Motor neuron (in vitro differentiated cells): ENCODE data around the gene GREM2. TPM values are rescaled to one million over a fixed set of nuclear protein-coding genes. Genes with fewer than 3 reads are reported as not detected.
A peak's percentile ranks its signal among the peaks of the same experiment; 100 is the strongest.

Experiments
- ATAC-seq, 8 experiments: fragments of 200-7000 bp; cut with Tn5 transposase; replicated peaks in 6 of 8; 2 replicates each; pipeline ENCODE4 v1.8.0; 2021; ENCODE audit warnings: mild to moderate bottlenecking in 8 of 8, moderate library complexity in 8 of 8
- H3K27ac ChIP-seq, 2 donors: fragments of 250-450 bp; sonication (Bioruptor Pico); 2 replicates each; pipeline ENCODE4 v1.9.0; 2021; ENCODE audit warnings: antibody characterized with exemption in 2 of 2, mild to moderate bottlenecking in 2 of 2, moderate library complexity in 1 of 2
- H3K4me1 ChIP-seq, 2 donors: fragments of 250-450 bp; sonication (Bioruptor Pico); replicated peaks in 1 of 2; 2 replicates each; pipeline ENCODE4 v1.6.1; 2021; ENCODE audit warnings: antibody characterized with exemption in 2 of 2, mild to moderate bottlenecking in 2 of 2, moderate library complexity in 1 of 2
- H3K4me3 ChIP-seq, 5 donors: fragments of 250-450 bp; sonication (Bioruptor Pico); 2 replicates each; pipeline ENCODE4 v1.9.0; 2021; ENCODE audit warnings: antibody characterized with exemption in 5 of 5, mild to moderate bottlenecking in 5 of 5, moderate library complexity in 4 of 5
- WGBS, 10 experiments: fragments of 450-650 bp; shearing (Covaris generic); methylation state at CpG; one replicate each; pipeline ENCODE4 v1.0.0; 2022; 5-methylcytosine and 5-hydroxymethylcytosine counted together
- in situ Hi-C, 9 experiments: fragments of 400-800 bp; cut with MboI; loops; one replicate each; pipeline ENCODE4 v1.15.0; 2021; ENCODE audit warnings: low sequenced_read_pairs in 9 of 9, low pct_unique_long_range_greater_than_20kb in 2 of 9; ENCODE audit not compliant: unreplicated experiment in 9 of 9
- total RNA-seq, 8 experiments: library from RNA; unstranded; fragments of 300-600 nt; gene quantifications; 2 replicates each; pipeline versions ENCODE4 v1.2.3 to v1.2.4, GENCODE V29; 2022

Gene GREM2
- total RNA-seq, 8 experiments from 2014 or later, result 0.10 to 13.9 (median 2.0) TPM; not detected in 1

DNA sequence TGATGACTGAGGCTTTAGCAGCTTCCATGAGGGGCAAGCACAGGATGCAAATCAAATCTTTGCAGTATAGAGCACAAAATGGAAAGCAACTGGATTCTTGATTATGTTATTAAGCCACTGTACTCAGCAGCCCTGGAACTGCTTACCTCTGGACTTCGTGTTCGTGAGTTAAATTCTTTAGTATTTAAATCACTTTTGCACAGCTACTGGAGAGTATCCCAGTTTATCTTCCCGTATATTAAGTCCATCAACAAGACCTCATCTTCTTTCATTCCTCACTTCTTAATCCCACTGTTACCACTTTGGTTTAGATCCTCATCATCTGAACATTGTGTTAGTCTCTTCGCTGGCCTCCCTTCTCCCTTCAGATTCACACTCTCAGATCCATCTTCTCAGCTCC lies 108.9 kb downstream of the GREM2 start:
- 31 to 100% (median 85%) methylated on average over 1 to 4 of the region's 4 CpGs; no CpG with 5 or more reads in 1 of the 10 experiments for WGBS, 10 experiments

DNA sequence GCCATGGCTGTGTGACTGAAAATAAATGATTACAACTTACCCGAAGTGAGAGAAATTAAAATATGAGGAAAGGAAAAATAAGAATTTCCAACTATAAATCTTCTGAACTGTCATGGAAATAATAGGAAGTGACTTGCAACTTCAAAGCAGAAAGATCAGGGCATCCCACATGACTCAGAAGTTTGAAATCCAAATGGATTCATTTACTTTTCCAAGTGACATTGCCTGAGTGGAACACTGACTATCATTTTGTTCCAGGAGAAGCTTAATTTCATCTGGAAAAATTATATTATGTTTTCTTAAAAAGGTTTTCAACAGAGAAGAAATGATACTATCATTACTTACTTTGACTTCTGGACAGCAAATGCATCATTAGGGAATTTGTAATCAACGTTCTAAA lies 110.8 kb downstream of the GREM2 start:
- 0 to 100% (median 83%) methylated on average over 1 to 2 of the region's 2 CpGs for WGBS, 10 experiments
- in situ Hi-C loops, result no loop called here
- peak in 1 of 8 experiments; percentile 13 for ATAC-seq

More for the DNA sequence above, 108.9 kb downstream of the GREM2 start:
- in situ Hi-C loops, result no loop called here
- Histone ChIP-seq H3K27ac (no peak overlapping the region), H3K4me1 (no peaks in the 10 kb centered on the region), H3K4me3 (no peak overlapping the region)
- ATAC-seq, result no peak

GRCh38 chr1:240500647-240501046 lies 111.3 kb downstream of the GREM2 start:
- no peaks in the 10 kb centered on the region for H3K4me1 ChIP-seq
- WGBS, 10 experiments, result 0 to 98% (median 47%) methylated on average over 1 to 4 of the region's 4 CpGs; no CpG with 5 or more reads in 2 of the 10 experiments
- peak in 2 of 8 experiments; percentile 33 to 69 for ATAC-seq
- no peak overlapping the region for H3K4me3 ChIP-seq
- in situ Hi-C loops, result no loop called here
- H3K27ac ChIP-seq, result no peak overlapping the region

More for the DNA sequence above, 110.8 kb downstream of the GREM2 start:
- Histone ChIP-seq H3K4me1 (no peaks in the 10 kb centered on the region), H3K4me3 (no peak overlapping the region), H3K27ac (no peak overlapping the region)

GRCh38 chr1:240499012-240499411 lies 112.9 kb downstream of the GREM2 start:
- in situ Hi-C loops, result no loop called here
- 20 to 90% (median 70%) methylated on average over 1 to 2 of the region's 2 CpGs; no CpG with 5 or more reads in 4 of the 10 experiments for WGBS, 10 experiments
- Histone ChIP-seq H3K4me1 (no peaks in the 10 kb centered on the region), H3K4me3 (no peak overlapping the region), H3K27ac (no peak overlapping the region)
- peak in 7 of 8 experiments; percentile 29 to 69 (median 41) for ATAC-seq

DNA sequence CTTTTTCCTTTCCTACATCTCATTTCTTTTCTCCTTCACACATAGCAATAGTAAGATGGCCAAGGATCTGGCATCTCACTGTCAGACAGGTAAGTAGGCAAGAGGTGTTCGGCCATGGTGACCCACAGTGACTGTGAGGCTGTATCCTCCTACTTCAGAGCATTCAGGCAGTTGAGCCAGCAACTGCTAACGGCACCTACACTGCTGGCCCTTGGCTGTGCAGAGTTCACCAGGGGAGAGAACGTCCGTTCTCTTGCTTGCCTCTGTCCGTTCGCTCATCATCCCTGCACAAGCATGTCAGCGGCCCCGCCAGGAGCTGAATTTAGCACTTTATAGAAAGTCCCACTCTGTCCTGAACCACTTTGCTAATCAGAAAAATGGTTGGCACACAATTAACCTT lies 113.6 kb downstream of the GREM2 start:
- H3K4me1 ChIP-seq, result no peaks in the 10 kb centered on the region
- no peak overlapping the region for H3K4me3 ChIP-seq
- ATAC-seq, result no peak
- in situ Hi-C loops, result no loop called here
- no peak overlapping the region for H3K27ac ChIP-seq
- 70 to 98% (median 92%) methylated on average over 2 to 8 of the region's 8 CpGs; no CpG with 5 or more reads in 3 of the 10 experiments for WGBS, 10 experiments

- no peaks in the 10 kb centered on the region for H3K4me1 ChIP-seq
- ATAC-seq, result no peak
- no peak overlapping the region for H3K4me3 ChIP-seq
- no peak overlapping the region for H3K27ac ChIP-seq
- WGBS, 10 experiments, result 8 to 98% (median 77%) methylated on average over 1 to 4 of the region's 4 CpGs
- in situ Hi-C loops, result no loop called here
These were observed 114.0 kb downstream of the GREM2 start for GRCh38 chr1:240497908-240498307.

DNA sequence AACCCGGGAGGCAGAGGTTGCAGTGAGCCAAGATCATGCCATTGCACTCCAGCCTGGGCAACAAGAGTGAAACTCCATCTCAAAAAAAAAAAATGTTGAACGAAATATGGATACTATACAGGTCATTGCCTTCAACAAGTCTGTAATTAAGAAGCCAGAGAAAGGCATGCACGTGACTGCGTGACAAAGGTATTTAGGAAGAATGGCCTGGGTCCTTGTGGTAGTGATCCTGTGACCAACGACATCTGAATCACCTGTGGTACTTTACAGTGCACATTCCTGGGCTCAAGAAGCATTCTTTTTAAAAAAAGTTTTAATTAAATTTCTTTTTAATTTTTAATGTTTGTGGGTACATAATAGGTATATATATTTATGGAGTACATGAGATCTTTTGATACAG lies 115.0 kb downstream of the GREM2 start:
- H3K4me1 ChIP-seq, result no peaks in the 10 kb centered on the region
- 55 to 100% (median 95%) methylated on average over 1 to 4 of the region's 5 CpGs for WGBS, 10 experiments
- no peak overlapping the region for H3K27ac ChIP-seq
- no peak overlapping the region for H3K4me3 ChIP-seq
- ATAC-seq, result no peak
- in situ Hi-C loops, result no loop called here

GRCh38 chr1:240496356-240496755 lies 115.6 kb downstream of the GREM2 start:
- ATAC-seq, result no peak
- Histone ChIP-seq H3K27ac (no peak overlapping the region), H3K4me3 (no peak overlapping the region), H3K4me1 (no peaks in the 10 kb centered on the region)
- in situ Hi-C loops, result no loop called here
- WGBS, 10 experiments, result 85 to 100% (median 93%) methylated on average over 2 to 7 of the region's 7 CpGs

DNA sequence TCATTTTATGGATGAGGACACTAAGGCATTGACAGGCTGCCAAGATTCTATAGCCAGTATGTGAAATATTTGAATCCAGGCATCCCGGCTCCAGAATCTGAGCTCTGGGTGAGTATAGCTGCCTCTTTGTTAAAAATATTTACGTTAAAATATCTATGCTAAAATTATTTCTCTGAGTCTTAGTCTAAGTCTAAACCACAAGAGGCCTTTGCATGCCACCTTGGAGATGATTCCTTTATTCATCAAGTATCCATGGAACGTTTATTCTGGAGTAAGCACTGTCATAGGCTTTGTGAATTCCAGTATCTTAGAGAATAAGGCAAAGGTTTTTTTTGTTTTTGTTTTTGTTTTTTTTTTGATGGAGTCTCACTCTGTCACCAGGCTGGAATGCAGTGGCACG lies 116.4 kb downstream of the GREM2 start:
- 60 to 100% (median 82%) methylated on average over 1 to 4 of the region's 4 CpGs for WGBS, 10 experiments
- no peaks in the 10 kb centered on the region for H3K4me1 ChIP-seq
- H3K27ac ChIP-seq, result no peak overlapping the region
- H3K4me3 ChIP-seq, result no peak overlapping the region
- no peak for ATAC-seq
- in situ Hi-C loops, result no loop called here

DNA sequence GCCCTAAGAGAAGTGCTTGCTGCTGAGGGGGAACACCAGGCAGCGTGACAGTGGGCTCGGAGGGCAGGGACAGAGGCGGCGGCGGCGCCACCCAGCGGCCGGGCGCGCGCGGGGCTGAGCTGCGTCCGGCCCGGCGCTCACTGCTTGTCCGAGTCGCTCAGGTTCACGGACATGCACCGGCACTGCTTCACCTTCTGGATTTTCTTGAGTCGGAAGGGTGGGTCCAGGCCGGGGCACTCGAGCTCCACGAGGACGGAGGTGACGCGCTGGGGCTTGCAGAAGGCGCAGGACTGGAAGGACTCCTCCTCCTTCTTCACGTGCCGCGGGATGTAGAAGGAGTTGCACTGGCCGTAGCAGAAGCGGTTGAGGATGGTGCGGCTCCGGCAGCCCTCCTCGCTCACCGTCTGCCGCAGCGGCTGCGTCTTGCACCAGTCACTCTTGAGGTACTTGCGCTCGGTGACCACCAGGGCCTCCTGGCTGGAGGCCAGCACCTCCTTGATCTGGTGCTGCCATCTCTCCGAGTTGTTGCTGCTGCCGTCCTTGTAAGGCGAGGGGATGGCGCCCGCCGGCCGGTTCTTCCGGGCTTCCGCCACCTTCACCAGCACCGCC lies 119.0 kb downstream of the GREM2 start:
- Histone ChIP-seq H3K4me1 (no peaks in the 10 kb centered on the region), H3K27ac (no peak overlapping the region), H3K4me3 (peak overlapping the region in 1 of 5 donors; percentile 10)
- peak in 1 of 8 experiments; percentile 62 for ATAC-seq
- in situ Hi-C loops, result no loop called here
- 49 to 100% (median 94%) methylated on average over 2 to 19 of the region's 52 CpGs; no CpG with 5 or more reads in 5 of the 10 experiments for WGBS, 10 experiments

DNA sequence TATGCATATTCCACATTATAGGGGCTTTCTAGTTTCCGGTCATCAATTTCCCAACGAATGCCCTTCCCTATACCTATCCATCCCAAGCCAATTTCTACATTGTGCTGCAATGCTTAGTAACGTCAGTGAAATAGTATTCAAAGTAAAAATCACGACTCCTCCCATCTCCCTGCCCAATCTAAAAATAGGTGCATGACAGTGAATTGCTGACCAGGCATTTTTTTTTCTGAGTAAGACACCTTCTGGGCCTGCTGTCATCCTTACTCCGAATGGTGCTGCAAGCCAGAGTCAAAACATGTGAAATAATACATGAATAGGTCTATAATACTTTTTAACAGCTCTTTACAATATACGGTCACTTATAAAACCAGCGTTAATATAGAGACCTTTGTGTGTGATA lies 120.2 kb downstream of the GREM2 start:
- in situ Hi-C loops, result no loop called here
- 54 to 87% (median 84%) methylated on average over 4 to 7 of the region's 7 CpGs; no CpG with 5 or more reads in 1 of the 10 experiments for WGBS, 10 experiments
- peak in 2 of 8 experiments; percentile 16 to 18 for ATAC-seq
- H3K27ac ChIP-seq, result no peak overlapping the region
- no peaks in the 10 kb centered on the region for H3K4me1 ChIP-seq
- H3K4me3 ChIP-seq, result no peak overlapping the region

- Histone ChIP-seq H3K4me3 (no peak overlapping the region), H3K4me1 (no peaks in the 10 kb centered on the region), H3K27ac (no peak overlapping the region)
- WGBS, 10 experiments, result 51 to 89% (median 72%) methylated on average over 3 to 5 of the region's 5 CpGs
- ATAC-seq, result no peak
- in situ Hi-C loops, result no loop called here
These were observed 120.8 kb downstream of the GREM2 start for GRCh38 chr1:240491156-240491555.

- H3K27ac ChIP-seq, result no peak overlapping the region
- ATAC-seq, result no peak
- no peak overlapping the region for H3K4me3 ChIP-seq
- in situ Hi-C loops, result no loop called here
- 20 to 100% (median 63%) methylated on average over 1 to 3 of the region's 3 CpGs; no CpG with 5 or more reads in 3 of the 10 experiments for WGBS, 10 experiments
- H3K4me1 ChIP-seq, result no peaks in the 10 kb centered on the region
These were observed 124.5 kb downstream of the GREM2 start for GRCh38 chr1:240487493-240487892.

- Histone ChIP-seq H3K4me1 (no peaks in the 10 kb centered on the region), H3K27ac (no peak overlapping the region), H3K4me3 (no peak overlapping the region)
- ATAC-seq, result no peak
- in situ Hi-C loops, result no loop called here
- 0 to 100% (median 77%) methylated on average over 1 to 6 of the region's 6 CpGs; no CpG with 5 or more reads in 2 of the 10 experiments for WGBS, 10 experiments
These were observed 125.3 kb downstream of the GREM2 start for GRCh38 chr1:240486611-240487010.
